ACHN (cell line): Measurements from ENCODE around the gene WDFY4.

Experiments used
- DNase-seq: peaks from one replicate; pipeline ENCODE4 v3.0.0-alpha.2; 2015
- in situ Hi-C: cut with HindIII; loops from 2 replicates; pipeline ENCODE4 v1.10.0; 2017; ENCODE audit warnings: low sequenced_read_pairs, low pct_ligation_motif_present, low pct_unique_long_range_greater_than_20kb

WDFY4 gene

GRCh38 chr10:49028639-49029038, 344.0 kb downstream of the WDFY4 start:
- in situ Hi-C loops, result no loop called here
- DNase-seq, result no peak

- in situ Hi-C loops, result no loop called here
- no peak for DNase-seq
Measured at GRCh38 chr10:49029666-49030065, 345.0 kb downstream of the WDFY4 start.
